HG02588 (cell line): Measurements from ENCODE around the gene DLL4.

Experiments used
- ATAC-seq: cut with Tn5 transposase; IDR thresholded peaks from one replicate; pipeline ENCODE4 v1.9.1; 2021; ENCODE audit warnings: mild to moderate bottlenecking, moderate library complexity; ENCODE audit not compliant: unreplicated experiment

Gene DLL4

GRCh38 chr15:40925863-40926658, 3.1 kb upstream of the DLL4 start:
- no peak for ATAC-seq

- ATAC-seq = no peak
Observed at GRCh38 chr15:40926659-40927494, 2.3 kb upstream of the DLL4 start.

DNA sequence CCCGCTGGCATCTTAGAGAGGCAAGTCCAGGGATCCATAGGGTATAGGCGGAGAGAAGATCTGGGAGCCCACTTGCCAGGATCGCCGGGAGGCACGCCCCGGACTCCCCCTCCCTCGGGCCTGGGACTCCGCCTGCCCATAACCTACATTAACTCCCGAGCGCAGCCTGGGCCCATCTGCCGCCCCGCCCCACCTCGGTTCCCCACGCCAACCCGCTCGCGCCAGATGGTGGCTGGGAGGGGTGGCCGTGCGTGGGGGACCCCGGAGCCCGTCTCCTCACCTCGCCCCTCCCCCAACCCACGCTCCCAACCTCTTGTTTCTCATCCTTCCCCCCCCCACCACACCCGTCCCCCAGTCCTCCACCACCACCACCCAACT, 1.7 kb upstream of the DLL4 start:
- ATAC-seq = no peak

DNA sequence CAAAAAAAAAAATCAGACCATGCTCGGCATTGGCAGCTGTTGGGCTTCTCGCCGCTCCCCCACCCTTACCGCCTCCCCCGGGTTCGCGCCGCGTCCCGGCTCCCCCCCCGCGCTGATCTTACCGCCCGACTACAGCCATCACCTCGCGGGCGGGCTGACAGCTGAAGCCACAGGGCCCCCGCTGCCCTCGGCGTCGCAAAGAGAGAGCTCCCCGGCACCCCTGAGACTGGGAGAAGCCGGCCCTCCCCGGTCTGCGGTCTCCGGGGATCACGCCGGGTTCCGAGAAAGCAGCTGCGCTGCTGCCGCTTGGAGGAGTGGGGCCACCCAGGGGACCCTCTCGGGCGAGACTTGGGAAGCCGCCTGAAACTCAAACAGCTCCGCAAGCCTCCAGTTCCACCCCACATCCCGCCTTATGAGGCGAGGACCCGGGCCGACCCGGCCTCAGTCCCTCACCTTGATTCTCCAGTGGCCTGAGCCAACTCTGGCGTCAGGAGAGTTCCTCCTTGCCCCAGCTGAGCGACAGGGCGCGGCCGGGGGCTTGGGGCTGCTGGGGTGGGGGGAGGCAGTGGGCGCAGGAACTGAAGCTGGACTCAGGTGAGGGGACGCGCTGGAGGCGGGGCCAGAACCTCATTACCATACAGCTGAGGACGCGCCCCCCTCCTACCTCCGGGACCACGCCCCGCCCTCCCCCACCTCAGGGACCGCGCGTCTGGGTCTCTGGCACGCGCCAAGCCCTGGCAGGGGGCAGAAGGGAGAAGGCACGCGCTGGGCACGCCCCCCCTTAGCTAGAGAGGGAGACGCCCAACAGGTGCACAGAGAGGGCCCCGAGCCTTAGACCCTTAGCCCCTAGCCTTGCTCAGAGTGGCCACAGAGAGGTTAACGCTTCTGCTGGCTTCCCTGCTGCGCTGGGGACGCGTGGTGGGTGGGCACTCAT, 1.0 kb upstream of the DLL4 start:
- no peak for ATAC-seq

DNA sequence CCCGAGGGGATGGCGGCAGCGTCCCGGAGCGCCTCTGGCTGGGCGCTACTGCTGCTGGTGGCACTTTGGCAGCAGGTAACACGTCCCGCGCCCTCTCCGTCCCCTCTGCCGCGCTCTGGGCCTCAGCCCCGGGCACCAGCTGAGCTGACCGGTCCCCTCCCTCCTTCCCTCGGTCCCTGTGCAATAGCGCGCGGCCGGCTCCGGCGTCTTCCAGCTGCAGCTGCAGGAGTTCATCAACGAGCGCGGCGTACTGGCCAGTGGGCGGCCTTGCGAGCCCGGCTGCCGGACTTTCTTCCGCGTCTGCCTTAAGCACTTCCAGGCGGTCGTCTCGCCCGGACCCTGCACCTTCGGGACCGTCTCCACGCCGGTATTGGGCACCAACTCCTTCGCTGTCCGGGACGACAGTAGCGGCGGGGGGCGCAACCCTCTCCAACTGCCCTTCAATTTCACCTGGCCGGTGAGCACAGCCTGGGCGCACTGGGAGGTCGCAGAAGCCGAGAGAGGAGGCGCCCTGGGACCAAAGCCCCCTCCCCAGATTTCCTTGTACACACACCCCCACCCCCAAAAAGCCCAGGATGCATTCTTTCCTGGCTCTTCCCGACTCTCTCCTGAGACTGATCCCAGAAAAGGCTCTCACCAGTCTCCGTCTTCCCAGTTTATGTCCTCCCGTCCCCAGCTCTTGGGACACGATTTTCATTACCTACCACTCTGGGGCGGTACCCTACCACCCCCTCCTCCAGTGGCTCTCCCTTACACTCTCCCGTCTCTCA, 705 bp downstream of the DLL4 start:
- no peak for ATAC-seq

GRCh38 chr15:40930430-40931299, 1.5 kb downstream of the DLL4 start:
- no peak for ATAC-seq

- ATAC-seq = no peak
Observed at GRCh38 chr15:40931300-40932142, 2.4 kb downstream of the DLL4 start.

GRCh38 chr15:40932156-40932555, 3.0 kb downstream of the DLL4 start:
- ATAC-seq = no peak

- no peak for ATAC-seq
Observed at GRCh38 chr15:40932649-40933516, 3.7 kb downstream of the DLL4 start.

DNA sequence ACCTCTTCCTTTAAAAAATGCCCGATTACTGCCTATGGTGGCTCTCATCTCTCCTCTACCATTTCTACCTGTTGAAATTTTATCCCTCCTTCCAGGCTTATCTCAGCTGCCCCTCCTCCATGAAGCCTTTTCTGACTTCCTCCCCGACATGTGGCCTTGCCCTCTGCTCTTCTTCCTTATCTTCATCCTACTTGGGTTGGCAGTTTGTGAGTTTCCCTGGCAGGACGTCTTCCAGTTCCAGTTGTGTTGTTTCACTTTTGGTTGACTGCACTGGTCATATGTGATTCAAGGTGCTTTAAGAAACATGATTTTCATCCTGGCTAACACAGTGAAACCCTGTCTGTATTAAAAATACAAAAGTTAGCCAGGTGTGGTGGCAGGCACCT, 4.4 kb downstream of the DLL4 start:
- ATAC-seq = no peak

DNA sequence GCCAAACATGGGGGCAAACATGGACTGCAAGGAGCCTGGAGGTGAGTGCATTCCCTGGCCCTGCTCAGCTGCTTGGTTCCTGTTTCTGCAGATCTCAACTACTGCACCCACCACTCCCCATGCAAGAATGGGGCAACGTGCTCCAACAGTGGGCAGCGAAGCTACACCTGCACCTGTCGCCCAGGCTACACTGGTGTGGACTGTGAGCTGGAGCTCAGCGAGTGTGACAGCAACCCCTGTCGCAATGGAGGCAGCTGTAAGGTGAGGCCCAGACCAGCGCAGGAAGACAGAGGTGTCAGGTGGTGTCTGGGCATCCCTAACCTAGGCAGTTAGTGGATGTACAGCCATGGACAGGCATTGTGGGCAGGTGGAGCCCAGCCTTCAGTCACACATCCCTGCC, 5.3 kb downstream of the DLL4 start:
- no peak for ATAC-seq

DNA sequence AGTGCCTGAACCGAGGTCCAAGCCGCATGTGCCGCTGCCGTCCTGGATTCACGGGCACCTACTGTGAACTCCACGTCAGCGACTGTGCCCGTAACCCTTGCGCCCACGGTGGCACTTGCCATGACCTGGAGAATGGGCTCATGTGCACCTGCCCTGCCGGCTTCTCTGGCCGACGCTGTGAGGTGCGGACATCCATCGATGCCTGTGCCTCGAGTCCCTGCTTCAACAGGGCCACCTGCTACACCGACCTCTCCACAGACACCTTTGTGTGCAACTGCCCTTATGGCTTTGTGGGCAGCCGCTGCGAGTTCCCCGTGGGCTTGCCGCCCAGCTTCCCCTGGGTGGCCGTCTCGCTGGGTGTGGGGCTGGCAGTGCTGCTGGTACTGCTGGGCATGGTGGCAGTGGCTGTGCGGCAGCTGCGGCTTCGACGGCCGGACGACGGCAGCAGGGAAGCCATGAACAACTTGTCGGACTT, 7.1 kb downstream of the DLL4 start:
- ATAC-seq = no peak

- ATAC-seq = no peak
Observed at GRCh38 chr15:40936709-40937666, 7.8 kb downstream of the DLL4 start.

GRCh38 chr15:40937762-40938535, 8.8 kb downstream of the DLL4 start:
- no peak for ATAC-seq

DNA sequence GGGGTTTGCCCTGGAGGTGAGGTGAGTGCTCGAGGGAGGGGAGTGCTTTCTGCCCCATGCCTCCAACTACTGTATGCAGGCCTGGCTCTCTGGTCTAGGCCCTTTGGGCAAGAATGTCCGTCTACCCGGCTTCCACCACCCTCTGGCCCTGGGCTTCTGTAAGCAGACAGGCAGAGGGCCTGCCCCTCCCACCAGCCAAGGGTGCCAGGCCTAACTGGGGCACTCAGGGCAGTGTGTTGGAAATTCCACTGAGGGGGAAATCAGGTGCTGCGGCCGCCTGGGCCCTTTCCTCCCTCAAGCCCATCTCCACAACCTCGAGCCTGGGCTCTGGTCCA, 9.4 kb downstream of the DLL4 start:
- no peak for ATAC-seq

DNA sequence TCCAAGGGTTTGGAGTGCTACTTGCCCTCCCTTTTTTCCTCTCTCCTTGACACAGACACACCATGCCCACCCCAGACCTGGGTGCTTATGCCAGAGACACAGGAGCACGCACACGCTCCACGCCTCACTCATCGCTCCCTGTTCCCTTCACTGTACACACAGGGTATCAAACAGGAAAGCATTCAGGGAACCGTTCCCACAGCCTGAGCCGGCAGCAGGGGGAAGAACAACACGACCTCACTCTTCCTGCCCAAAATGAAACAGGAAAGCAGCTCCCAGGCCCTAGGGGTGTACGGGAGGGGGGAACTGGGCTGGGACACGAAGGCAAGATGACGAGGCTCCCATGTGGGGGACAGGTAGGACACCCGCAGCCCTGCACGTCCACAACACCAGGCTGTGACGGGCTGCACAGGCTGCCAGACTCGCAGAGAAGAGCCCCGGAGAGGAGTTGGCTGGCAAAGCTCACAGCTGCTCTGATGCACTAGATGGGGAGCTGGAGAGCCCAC, 11.2 kb downstream of the DLL4 start:
- ATAC-seq = no peak
